Ovary (tissue), 9 donors: ENCODE results near the gene NCMAP. TPM values are rescaled to one million over a fixed set of nuclear protein-coding genes. Genes with fewer than 3 reads are reported as not detected.

Source experiments
- DNase-seq, 5 donors: peaks; one replicate each; pipeline ENCODE4 v3.0.0-alpha.2; 2019 to 2020
- H3K27ac ChIP-seq, 2 donors: fragments of 200-600 bp; one replicate each; pipeline versions ENCODE4 v1.5.1 to v1.8.0; 2019 to 2022
- H3K27me3 ChIP-seq: fragments of 200-600 bp; one replicate; pipeline ENCODE4 v1.8.0; 2022
- H3K36me3 ChIP-seq: fragments of 200-600 bp; sonication (generic); one replicate; pipeline ENCODE4 v1.5.1; 2019
- H3K4me1 ChIP-seq: one replicate; pipeline ENCODE4 v1.8.1; 2013; ENCODE audit warnings: mild to moderate bottlenecking, moderate library complexity; ENCODE audit not compliant: insufficient read depth
- H3K4me3 ChIP-seq: fragments of 200-600 bp; sonication (generic); one replicate; pipeline ENCODE4 v1.5.1; 2017
- H3K9me3 ChIP-seq, 2 donors: fragments of 200-600 bp in 1 of 2; sonication (generic) in 1 of 2; one replicate each; pipeline versions ENCODE4 v1.5.1 to v1.8.1; 2013 to 2019; ENCODE audit warnings: mild to moderate bottlenecking in 1 of 2, moderate library complexity in 1 of 2
- CTCF ChIP-seq, 3 donors: fragments of 450-650 bp in 2 of 3; fragments of 200-600 bp in 1 of 3; IDR thresholded peaks; one replicate each; pipeline versions ENCODE4 v1.5.1 to v1.8.0; 2016 to 2022; ENCODE audit warnings: antibody characterized with exemption in 3 of 3, mild to moderate bottlenecking in 1 of 3
- EP300 ChIP-seq: sonication (generic); formaldehyde crosslinking; IDR thresholded peaks from one replicate; pipeline ENCODE4 v1.6.1; 2017; ENCODE audit warnings: antibody characterized with exemption
- POLR2A ChIP-seq: fragments of 450-650 bp; IDR thresholded peaks from one replicate; pipeline ENCODE4 v1.6.1; 2017; ENCODE audit warnings: antibody characterized with exemption, mild to moderate bottlenecking, moderate library complexity
- WGBS, 3 donors: extraction: QIAGEN DNeasy Blood & Tissue Kit in 1 of 3; methylation state at CpG; one replicate each; pipeline versions ENCODE4 v1.1.5 to v1.1.7; 2013 to 2017; 5-methylcytosine and 5-hydroxymethylcytosine counted together
- intact Hi-C, 4 donors: fragments of 100-400 bp; cut with DNase I; formaldehyde crosslinking; loops; one replicate each; pipeline versions ENCODE4 v1.11.0 to v1.15.1; 2022 to 2023
- polyA plus RNA-seq, 2 donors: library from polyadenylated mRNA; stranded (reverse); fragments of 200-250 nt in 1 of 2; fragments of 350-450 nt in 1 of 2; fragmentation: Illumina TruSeq in 1 of 2; extraction: RNeasy Lipid Tissue Mini Kit (QIAGEN cat#74804) in 1 of 2; gene quantifications; one replicate each; pipeline ENCODE4 v1.2.3, GENCODE V29; 2013 to 2014
- total RNA-seq, 7 donors: library from RNA; depleted of rRNA in 2 of 7; stranded (reverse); fragments of >200 nt in 2 of 7; fragmentation: NEBNext Ultra II Directional in 3 of 7; extraction: Animal tissue kit (Norgen Biotek cat#: 25700) in 3 of 7; gene quantifications; one replicate each; pipeline versions ENCODE4 v1.1.0 to v1.2.4, GENCODE V29; 2016 to 2023
- donor health status: DM: no; HTN: no; CAD: no; lungs with moderate emphysema.
- donor health status: DM: no; HTN: no; CAD: no.
- donor health status: Bipolar disorder and iron deficiency.
- donor health status: DM: yes; HTN: yes; CAD: no.
- donor health status: DM: no; HTN: no; CAD: no.
- donor health status: DM: yes; HTN: yes; CAD: no.

The NCMAP gene
- total and polyA plus RNA-seq, 9 donors: 0.01 to 0.83 (median 0.40) TPM; not detected in 2

GRCh38 chr1:24596401-24596880 lies 40.6 kb downstream of the NCMAP start:
- TF ChIP-seq CTCF (IDR thresholded peaks at IDR 0.05): no peak
- TF ChIP-seq EP300: no peak
- no peak for TF ChIP-seq POLR2A
- H3K27me3 ChIP-seq: no peaks in the 10 kb centered on the region
- WGBS, 3 donors: 63 to 69% (median 67%) methylated on average over 9 of the region's 9 CpGs
- H3K4me1 ChIP-seq: no peaks in the 10 kb centered on the region
- no peaks in the 10 kb centered on the region for H3K36me3 ChIP-seq
- H3K27ac ChIP-seq: no peak overlapping the region
- DNase-seq: no peak
- intact Hi-C loops: no loop called here
- no peak overlapping the region for H3K4me3 ChIP-seq
- no peaks in the 10 kb centered on the region for H3K9me3 ChIP-seq

GRCh38 chr1:24599265-24599664 lies 43.4 kb downstream of the NCMAP start:
- Histone ChIP-seq H3K9me3 (no peaks in the 10 kb centered on the region), H3K4me3 (no peak overlapping the region), H3K4me1 (no peaks in the 10 kb centered on the region), H3K27ac (no peak overlapping the region), H3K36me3 (no peaks in the 10 kb centered on the region), H3K27me3 (no peaks in the 10 kb centered on the region)
- intact Hi-C loops: no loop called here
- TF ChIP-seq CTCF (IDR thresholded peaks at IDR 0.05): no peak
- TF ChIP-seq POLR2A: no peak
- TF ChIP-seq EP300: no peak
- 91 to 93% (median 92%) methylated on average over 3 of the region's 3 CpGs for WGBS, 3 donors
- DNase-seq: no peak

- H3K27me3 ChIP-seq: no peaks in the 10 kb centered on the region
- TF ChIP-seq EP300: no peak
- no peaks in the 10 kb centered on the region for H3K9me3 ChIP-seq
- DNase-seq: no peak
- no peaks in the 10 kb centered on the region for H3K36me3 ChIP-seq
- 42 to 61% (median 47%) methylated on average over 5 of the region's 5 CpGs for WGBS, 3 donors
- intact Hi-C loops: no loop called here
- no peak overlapping the region for H3K27ac ChIP-seq
- H3K4me3 ChIP-seq: no peak overlapping the region
- H3K4me1 ChIP-seq: no peaks in the 10 kb centered on the region
Observed at GRCh38 chr1:24600551-24600950, 44.7 kb downstream of the NCMAP start.

- no peak overlapping the region for H3K4me3 ChIP-seq
- 77 to 83% (median 82%) methylated on average over 19 of the region's 19 CpGs for WGBS, 3 donors
- intact Hi-C loops: no loop called here
- H3K4me1 ChIP-seq: no peaks in the 10 kb centered on the region
- H3K27ac ChIP-seq: no peak overlapping the region
- TF ChIP-seq CTCF (IDR thresholded peaks at IDR 0.05) (no peak), EP300 (no peak), POLR2A (no peak)
- DNase-seq: no peak
- no peaks in the 10 kb centered on the region for H3K27me3 ChIP-seq
- no peaks in the 10 kb centered on the region for H3K9me3 ChIP-seq
- no peaks in the 10 kb centered on the region for H3K36me3 ChIP-seq
Observed at GRCh38 chr1:24605534-24606295, 49.8 kb downstream of the NCMAP start.

- WGBS, 3 donors: 76 to 87% (median 79%) methylated on average over 3 of the region's 3 CpGs
- no peaks in the 10 kb centered on the region for H3K27me3 ChIP-seq
- no peaks in the 10 kb centered on the region for H3K4me1 ChIP-seq
- TF ChIP-seq CTCF (IDR thresholded peaks at IDR 0.05) (no peak), POLR2A (no peak)
- no peaks in the 10 kb centered on the region for H3K9me3 ChIP-seq
- no peak overlapping the region for H3K27ac ChIP-seq
- H3K4me3 ChIP-seq: no peak overlapping the region
- intact Hi-C loops: no loop called here
- DNase-seq: no peak
- H3K36me3 ChIP-seq: no peaks in the 10 kb centered on the region
Observed at GRCh38 chr1:24606296-24606605, 50.4 kb downstream of the NCMAP start.
